ENCODE measurements around the gene HFE.

- TF ChIP-seq CTCF (conservative IDR thresholded peaks at IDR 0.05; ENCODE audit: low read depth, low read length): no peak
- no peak for TF ChIP-seq EZH2 (IDR thresholded peaks at IDR 0.05; ENCODE audit: low read length, unreplicated experiment)
- TF ChIP-seq EZH2phosphoT487 (IDR thresholded peaks at IDR 0.05; ENCODE audit: borderline replicate concordance, low read length): no peak
Measured at GRCh38 chr6:26136321-26136720, 49.1 kb downstream of the HFE start.

All from PC-3 (cell line).